ENCODE results near the gene TUBB3.
"Not testable (repeated sequence)": the region's sequence is repeated elsewhere in the genome, so short reads cannot be mapped to it uniquely, and the experiment has no call there.

Gene TUBB3

GRCh38 chr16:89918453-89919347 is 4.4 kb upstream of the TUBB3 start, which contains the start of gene MC1R:
MC1R (plus strand) TSS chr16:89918862; CDS start chr16:89919259, 397 bp downstream.
- DNase-seq (ENCODE audit: low spot score) = peak; percentile 55

DNA sequence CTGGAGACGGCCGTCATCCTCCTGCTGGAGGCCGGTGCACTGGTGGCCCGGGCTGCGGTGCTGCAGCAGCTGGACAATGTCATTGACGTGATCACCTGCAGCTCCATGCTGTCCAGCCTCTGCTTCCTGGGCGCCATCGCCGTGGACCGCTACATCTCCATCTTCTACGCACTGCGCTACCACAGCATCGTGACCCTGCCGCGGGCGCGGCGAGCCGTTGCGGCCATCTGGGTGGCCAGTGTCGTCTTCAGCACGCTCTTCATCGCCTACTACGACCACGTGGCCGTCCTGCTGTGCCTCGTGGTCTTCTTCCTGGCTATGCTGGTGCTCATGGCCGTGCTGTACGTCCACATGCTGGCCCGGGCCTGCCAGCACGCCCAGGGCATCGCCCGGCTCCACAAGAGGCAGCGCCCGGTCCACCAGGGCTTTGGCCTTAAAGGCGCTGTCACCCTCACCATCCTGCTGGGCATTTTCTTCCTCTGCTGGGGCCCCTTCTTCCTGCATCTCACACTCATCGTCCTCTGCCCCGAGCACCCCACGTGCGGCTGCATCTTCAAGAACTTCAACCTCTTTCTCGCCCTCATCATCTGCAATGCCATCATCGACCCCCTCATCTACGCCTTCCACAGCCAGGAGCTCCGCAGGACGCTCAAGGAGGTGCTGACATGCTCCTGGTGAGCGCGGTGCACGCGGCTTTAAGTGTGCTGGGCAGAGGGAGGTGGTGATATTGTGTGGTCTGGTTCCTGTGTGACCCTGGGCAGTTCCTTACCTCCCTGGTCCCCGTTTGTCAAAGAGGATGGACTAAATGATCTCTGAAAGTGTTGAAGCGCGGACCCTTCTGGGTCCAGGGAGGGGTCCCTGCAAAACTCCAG is 3.4 kb upstream of the TUBB3 start:
- DNase-seq (ENCODE audit: low spot score) = no peak

- DNase-seq (ENCODE audit: low spot score) = peak; percentile 30
Measured at GRCh38 chr16:89920723-89921122, 2.4 kb upstream of the TUBB3 start.

GRCh38 chr16:89921131-89921701 is 1.9 kb upstream of the TUBB3 start:
- peak; percentile 68 for DNase-seq (ENCODE audit: low spot score)

DNA sequence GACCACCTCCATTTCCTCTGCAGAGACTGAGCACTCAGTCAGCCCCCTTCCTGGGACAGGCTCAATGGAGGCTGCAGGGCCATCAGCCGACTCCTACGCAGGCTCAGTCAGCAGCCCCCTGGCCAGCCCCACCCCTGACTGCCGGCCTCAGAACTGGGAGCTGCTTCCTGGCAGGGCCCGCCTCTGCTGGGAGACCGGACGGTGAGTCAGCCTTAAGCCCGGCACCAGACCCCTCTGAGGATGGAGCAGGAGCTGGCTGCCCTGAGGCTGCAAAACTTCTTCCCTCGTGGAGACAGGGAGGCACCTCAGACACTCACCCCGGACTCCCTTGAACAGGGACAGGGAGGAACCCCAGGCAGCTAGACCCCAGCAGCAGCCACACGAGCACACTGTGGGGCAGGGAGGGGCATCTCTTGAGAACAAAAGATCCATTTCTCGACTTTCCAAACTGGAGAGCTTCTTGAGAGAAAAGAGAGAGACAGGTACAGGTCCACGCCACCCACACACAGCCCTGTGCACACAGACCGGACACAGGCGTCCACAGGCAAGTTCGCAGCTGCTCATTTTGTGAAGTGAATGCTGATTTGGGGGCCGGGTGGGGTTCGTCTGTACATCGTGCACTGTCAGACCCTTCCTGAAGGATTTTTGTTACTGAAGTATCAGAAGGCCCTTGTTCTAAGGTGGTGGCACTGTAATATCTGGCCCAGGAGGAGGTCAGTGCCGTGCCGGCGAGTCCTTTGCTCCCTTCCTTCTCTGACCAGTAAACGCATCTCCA is 1.3 kb upstream of the TUBB3 start:
- DNase-seq (ENCODE audit: low spot score) = peak; percentile 90

DNA sequence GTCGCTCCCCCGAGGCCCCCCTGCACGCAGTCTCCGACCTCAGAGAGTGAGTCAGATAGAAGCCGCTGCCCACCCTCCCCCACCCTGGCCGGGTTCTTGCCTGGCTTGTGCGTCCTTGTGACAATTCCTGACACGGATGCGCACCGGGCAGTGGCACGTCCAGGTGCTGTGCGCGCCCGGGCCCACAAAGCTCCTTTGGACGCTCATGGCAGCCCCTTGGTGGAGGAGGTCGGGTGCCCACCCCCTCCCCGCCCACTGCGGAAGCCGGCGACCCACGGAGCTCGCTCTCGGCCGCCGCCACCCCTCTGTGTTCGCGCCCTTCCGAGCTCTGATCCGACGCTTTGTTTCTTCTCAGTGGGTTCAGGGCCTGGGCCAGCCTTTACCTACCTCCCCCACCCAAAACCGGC is 662 bp upstream of the TUBB3 start:
- DNase-seq (ENCODE audit: low spot score) = peak; percentile 86

DNA sequence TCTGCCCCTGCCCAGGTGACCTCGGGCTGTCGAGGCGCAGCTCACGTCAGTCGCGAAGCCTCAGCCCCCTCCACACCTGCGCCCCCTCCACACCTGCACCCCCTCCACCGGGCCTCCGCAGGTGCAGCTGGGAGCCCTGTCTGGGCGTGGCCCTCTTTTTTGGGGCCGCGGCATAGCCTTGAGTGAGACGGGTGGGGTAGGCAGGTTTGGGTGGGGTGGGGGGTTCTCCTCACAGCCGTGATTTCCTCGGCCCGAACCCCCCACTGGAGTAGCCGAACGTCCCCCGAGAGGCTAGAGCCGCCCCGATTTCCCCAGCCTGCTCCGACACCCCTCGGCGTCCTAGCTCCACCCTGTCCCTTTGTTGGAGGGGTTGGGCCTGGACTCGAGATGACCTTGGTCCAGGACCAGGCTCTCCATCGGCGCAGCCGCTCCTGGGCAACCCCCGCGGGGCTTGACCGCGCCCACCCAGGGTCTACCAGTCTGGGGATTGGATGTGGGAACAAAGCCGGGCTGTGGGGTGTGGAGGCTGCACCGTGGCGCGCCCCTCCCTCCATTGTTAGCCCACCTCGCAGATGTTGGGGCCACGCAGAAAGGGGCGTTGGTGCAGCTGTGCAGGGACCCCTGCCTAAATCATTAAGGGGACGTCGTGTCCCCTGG is 626 bp downstream of the TUBB3 start:
- no peak for DNase-seq (ENCODE audit: low spot score)

- DNase-seq (ENCODE audit: low spot score) = no peak
Measured at GRCh38 chr16:89924297-89924924, 1.3 kb downstream of the TUBB3 start.

- no peak for DNase-seq (ENCODE audit: low spot score)
Measured at GRCh38 chr16:89924925-89925307, 1.8 kb downstream of the TUBB3 start.

- DNase-seq (ENCODE audit: low spot score) = no peak
Measured at GRCh38 chr16:89925596-89926079, 2.5 kb downstream of the TUBB3 start.

- DNase-seq (ENCODE audit: low spot score) = no peak
Measured at GRCh38 chr16:89931305-89931896, 8.3 kb downstream of the TUBB3 start.

DNA sequence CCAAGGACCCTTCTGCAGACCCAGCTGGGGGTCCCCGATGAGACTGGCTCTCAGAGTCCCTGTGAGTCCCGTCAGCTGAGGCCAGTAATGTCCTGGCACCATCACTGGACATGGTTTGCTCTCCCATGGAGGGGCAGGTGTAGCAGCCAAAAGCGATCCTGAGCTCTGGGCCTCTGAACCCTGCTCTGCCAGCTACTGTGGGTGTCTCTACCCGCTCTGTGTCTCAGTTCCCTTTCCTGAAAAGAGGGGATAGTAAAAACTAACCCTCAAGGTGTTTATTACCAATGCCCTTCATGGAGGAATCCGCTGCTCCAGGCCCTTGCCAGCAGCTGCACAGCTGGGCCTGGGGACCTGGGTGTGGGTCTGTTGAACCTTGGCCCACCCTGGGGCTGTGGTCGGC is 8.8 kb downstream of the TUBB3 start:
- DNase-seq (ENCODE audit: low spot score) = no peak

DNA sequence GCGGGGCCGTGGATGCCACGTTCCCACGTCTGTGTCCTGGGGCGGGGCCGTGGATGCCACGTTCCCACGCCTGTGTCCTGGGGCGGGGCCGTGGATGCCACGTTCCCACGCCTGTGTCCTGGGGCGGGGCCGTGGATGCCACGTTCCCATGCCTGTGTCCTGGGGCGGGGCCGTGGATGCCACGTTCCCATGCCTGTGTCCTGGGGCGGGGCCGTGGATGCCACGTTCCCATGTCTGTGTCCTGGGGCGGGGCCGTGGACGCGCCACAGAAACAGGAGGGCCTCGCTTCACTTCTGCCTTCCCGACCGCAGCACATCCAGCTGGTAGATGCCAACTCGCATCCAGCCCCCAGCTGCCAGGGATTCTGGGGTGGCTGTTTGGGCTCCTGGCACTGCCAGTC is 10.9 kb downstream of the TUBB3 start:
- not testable (repeated sequence) for DNase-seq (ENCODE audit: low spot score)

GRCh38 chr16:89934611-89935553 is 11.7 kb downstream of the TUBB3 start:
- DNase-seq (ENCODE audit: low spot score) = no peak

DNA sequence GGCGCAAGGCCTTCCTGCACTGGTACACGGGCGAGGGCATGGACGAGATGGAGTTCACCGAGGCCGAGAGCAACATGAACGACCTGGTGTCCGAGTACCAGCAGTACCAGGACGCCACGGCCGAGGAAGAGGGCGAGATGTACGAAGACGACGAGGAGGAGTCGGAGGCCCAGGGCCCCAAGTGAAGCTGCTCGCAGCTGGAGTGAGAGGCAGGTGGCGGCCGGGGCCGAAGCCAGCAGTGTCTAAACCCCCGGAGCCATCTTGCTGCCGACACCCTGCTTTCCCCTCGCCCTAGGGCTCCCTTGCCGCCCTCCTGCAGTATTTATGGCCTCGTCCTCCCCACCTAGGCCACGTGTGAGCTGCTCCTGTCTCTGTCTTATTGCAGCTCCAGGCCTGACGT is 12.5 kb downstream of the TUBB3 start:
- not testable (repeated sequence) for DNase-seq (ENCODE audit: low spot score)

DNA sequence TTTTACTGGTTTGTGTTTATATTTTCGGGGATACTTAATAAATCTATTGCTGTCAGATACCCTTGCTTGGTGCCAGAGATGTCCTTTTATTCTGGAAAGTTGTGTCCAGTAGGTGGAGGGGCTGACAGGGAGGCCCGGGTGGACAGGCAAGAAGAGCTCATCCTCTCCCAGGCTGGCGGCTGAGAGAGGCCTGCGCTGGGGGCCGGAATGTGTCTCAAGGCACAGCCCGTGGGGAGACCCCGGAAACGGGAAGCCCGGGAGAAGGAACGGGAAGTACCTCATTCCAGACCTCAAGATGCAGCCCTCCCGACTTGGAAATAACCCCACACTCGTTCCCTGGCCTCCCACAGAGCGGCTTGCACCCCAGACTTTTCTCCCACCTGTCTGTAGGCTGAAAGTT is 12.9 kb downstream of the TUBB3 start:
- DNase-seq (ENCODE audit: low spot score) = no peak

DNA sequence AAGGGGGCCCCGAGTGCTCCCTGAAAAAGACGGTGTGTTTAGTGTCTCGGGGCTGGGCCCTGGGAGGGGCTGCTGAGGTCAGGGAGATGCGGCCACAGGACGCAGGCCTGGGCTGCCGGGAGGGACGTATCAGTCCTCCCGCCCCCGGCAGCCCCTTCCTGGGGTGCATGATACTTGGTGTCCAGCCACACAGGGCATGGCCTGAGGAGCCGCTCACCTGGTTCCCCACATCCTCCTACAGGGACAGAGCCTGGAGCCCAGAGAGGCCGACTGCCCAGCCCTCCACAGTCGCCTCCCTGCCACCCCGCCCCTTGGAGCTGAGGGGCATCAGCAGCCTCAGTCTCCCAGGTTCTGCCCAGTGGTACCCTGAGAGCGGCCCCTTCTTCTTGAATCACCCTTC is 13.4 kb downstream of the TUBB3 start:
- DNase-seq (ENCODE audit: low spot score) = no peak

GRCh38 chr16:89936981-89937380 is 13.8 kb downstream of the TUBB3 start:
- DNase-seq (ENCODE audit: low spot score) = no peak
